Neural cell (in vitro differentiated cells): ENCODE measurements around the gene ZDHHC12. TPM values are rescaled to one million over a fixed set of nuclear protein-coding genes. Genes with fewer than 3 reads are reported as not detected.

ENCODE experiments used
- H2AFZ ChIP-seq: fragments of 200-600, 300-800 bp; sonication (generic), shearing (Covaris generic); 2 replicates; pipeline ENCODE4 v1.6.0; 2014; ENCODE audit warnings: low read depth, mild to moderate bottlenecking, antibody characterized with exemption, low read length, moderate library complexity
- H3F3A ChIP-seq: fragments of 200-600 bp; shearing (Covaris generic); 2 replicates; pipeline ENCODE4 v1.6.1; 2016; ENCODE audit warnings: mild to moderate bottlenecking, moderate library complexity, mixed read lengths, antibody characterized with exemption, low read length; ENCODE audit not compliant: insufficient read depth, poor library complexity, severe bottlenecking
- H3K27ac ChIP-seq: fragments of 200-600, 300-800 bp; sonication (generic), shearing (Covaris generic); 2 replicates; pipeline ENCODE4 v1.5.1; 2014; ENCODE audit warnings: mild to moderate bottlenecking, low read length, moderate library complexity
- H3K27me3 ChIP-seq: fragments of 300-800, 200-600 bp; sonication (generic), shearing (Covaris generic); 2 replicates; pipeline ENCODE4 v1.6.0; 2014; ENCODE audit warnings: mild to moderate bottlenecking, low read depth, low read length, moderate library complexity; ENCODE audit not compliant: insufficient read depth
- H3K36me3 ChIP-seq: fragments of 300-800, 200-600 bp; sonication (generic), shearing (Covaris generic); 2 replicates; pipeline ENCODE4 v1.5.1; 2014; ENCODE audit warnings: mild to moderate bottlenecking, antibody characterized with exemption, low read length, moderate library complexity; ENCODE audit not compliant: insufficient read depth
- H3K4me2 ChIP-seq: fragments of 300-800, 200-600 bp; sonication (generic), shearing (Covaris generic); 2 replicates; pipeline ENCODE4 v1.6.0; 2014; ENCODE audit warnings: mild to moderate bottlenecking, low read length
- H3K4me3 ChIP-seq: fragments of 300-800, 200-600 bp; sonication (generic), shearing (Covaris generic); 2 replicates; pipeline ENCODE4 v1.5.1; 2014; ENCODE audit warnings: mild to moderate bottlenecking, low read length, moderate library complexity
- H3K79me2 ChIP-seq: fragments of 200-600 bp; shearing (Covaris generic); replicated peaks from 2 replicates; pipeline ENCODE4 v1.6.0; 2014; ENCODE audit warnings: mild to moderate bottlenecking, low read length, moderate library complexity; ENCODE audit not compliant: insufficient read depth
- H3K9ac ChIP-seq: fragments of 300-800, 200-600 bp; sonication (generic), shearing (Covaris generic); 2 replicates; pipeline ENCODE4 v1.6.1; 2016; ENCODE audit warnings: mild to moderate bottlenecking, low read length, mixed read lengths
- H3K9me2 ChIP-seq: fragments of 200-600 bp; shearing (Covaris generic); 2 replicates; pipeline ENCODE4 v1.6.1; 2016; ENCODE audit warnings: mild to moderate bottlenecking, low read length, mixed read lengths; ENCODE audit not compliant: insufficient read depth
- H3K9me3 ChIP-seq: fragments of 200-600, 300-800 bp; sonication (generic), shearing (Covaris generic); 2 replicates; pipeline ENCODE4 v1.6.1; 2016; ENCODE audit warnings: mild to moderate bottlenecking, mixed run types, low read length, moderate library complexity, mixed read lengths
- H4K20me1 ChIP-seq: fragments of 200-600 bp; shearing (Covaris generic); 2 replicates; pipeline ENCODE4 v1.6.1; 2016; ENCODE audit warnings: mild to moderate bottlenecking, mixed run types; ENCODE audit not compliant: insufficient read depth
- EP300 ChIP-seq: fragments of 450-650 bp; conservative IDR thresholded peaks from 2 replicates; pipeline ENCODE4 v1.6.1; 2014; ENCODE audit warnings: antibody characterized with exemption, mild to moderate bottlenecking, moderate library complexity; ENCODE audit not compliant: poor library complexity, severe bottlenecking
- EZH2 ChIP-seq: fragments of 200-600, 300-800 bp; shearing (Covaris generic), sonication (generic); IDR thresholded peaks from 2 replicates; pipeline ENCODE4 v1.6.1; 2014; ENCODE audit warnings: antibody characterized with exemption, low read length, borderline replicate concordance, mild to moderate bottlenecking; ENCODE audit not compliant: insufficient read depth, poor library complexity, severe bottlenecking
- MXI1 ChIP-seq: fragments of 450-650 bp; conservative IDR thresholded peaks from 2 replicates; pipeline ENCODE4 v1.6.1; 2014; ENCODE audit warnings: antibody characterized with exemption, mild to moderate bottlenecking; ENCODE audit not compliant: poor library complexity, severe bottlenecking
- POLR2AphosphoS5 ChIP-seq: IDR thresholded peaks from 2 replicates; pipeline ENCODE4 v1.6.1; 2012
- RAD21 ChIP-seq: fragments of 450-650 bp; conservative IDR thresholded peaks from 2 replicates; pipeline ENCODE4 v1.6.1; 2014; ENCODE audit warnings: antibody characterized with exemption, mild to moderate bottlenecking, moderate library complexity
- TAF1 ChIP-seq: IDR thresholded peaks from 2 replicates; pipeline ENCODE4 v1.6.1; 2012; ENCODE audit warnings: low read depth
- polyA plus RNA-seq: library from polyadenylated mRNA; depleted of rRNA; stranded (reverse); fragments of >200 nt; gene quantifications from 2 replicates; pipeline ENCODE4 v1.2.3, GENCODE V29; 2014
- TF ChIP-seq, protein P1 (sequence below): IDR thresholded peaks from 2 replicates; pipeline ENCODE4 v1.6.1; 2012; ENCODE audit warnings: borderline replicate concordance
- TF ChIP-seq, protein P2 (sequence below): fragments of 450-650 bp; IDR thresholded peaks from 2 replicates; pipeline ENCODE4 v1.5.1; 2014; ENCODE audit warnings: antibody characterized with exemption, mild to moderate bottlenecking, moderate library complexity; ENCODE audit not compliant: poor library complexity, severe bottlenecking

The ZDHHC12 gene
- polyA plus RNA-seq, 1 donor from 2014 or later, result 0.09 TPM

- H3K79me2 ChIP-seq, result no peaks in the 10 kb centered on the region
- no peak overlapping the region for H3K27ac ChIP-seq
- H3F3A ChIP-seq, result no peaks in the 10 kb centered on the region
- TF ChIP-seq TAF1 (no peak), POLR2AphosphoS5 (no peak), MXI1 (no peak)
- H3K9me2 ChIP-seq, result no peaks in the 10 kb centered on the region
- no peak overlapping the region for H3K4me2 ChIP-seq
- no peaks in the 10 kb centered on the region for H4K20me1 ChIP-seq
- no peak overlapping the region for H3K4me3 ChIP-seq
- no peak overlapping the region for H2AFZ ChIP-seq
- H3K27me3 ChIP-seq, result peaks cover 3% of the 10 kb centered on the region
- no peak overlapping the region for H3K9ac ChIP-seq
- H3K9me3 ChIP-seq, result no peaks in the 10 kb centered on the region
- no peaks in the 10 kb centered on the region for H3K36me3 ChIP-seq
Measured at GRCh38 chr9:128705051-128705965, 18.6 kb downstream of the ZDHHC12 start.

DNA sequence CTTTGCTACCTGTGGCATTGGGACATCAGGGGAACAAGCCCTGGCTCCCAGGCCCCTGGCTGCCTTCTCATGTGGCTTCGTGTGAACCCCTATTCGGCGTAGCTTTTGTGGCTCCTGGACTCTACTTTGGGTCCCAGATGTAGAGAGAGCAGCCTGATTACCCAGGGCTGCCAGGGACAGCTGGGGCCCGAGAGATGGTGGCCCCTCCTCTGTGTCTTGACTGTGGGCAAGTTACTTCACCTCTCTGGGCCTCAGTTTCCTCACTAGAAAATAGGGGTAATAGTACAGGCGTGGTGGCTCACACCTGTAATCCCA is 19.6 kb downstream of the ZDHHC12 start:
- Histone ChIP-seq H3K79me2 (no peaks in the 10 kb centered on the region), H3K4me2 (no peak overlapping the region), H3K27ac (no peak overlapping the region), H3F3A (no peaks in the 10 kb centered on the region), H4K20me1 (no peaks in the 10 kb centered on the region), H3K9me2 (no peaks in the 10 kb centered on the region), H3K9ac (no peak overlapping the region), H3K27me3 (peaks cover 3% of the 10 kb centered on the region), H3K36me3 (no peaks in the 10 kb centered on the region), H3K9me3 (no peaks in the 10 kb centered on the region), H3K4me3 (no peak overlapping the region), H2AFZ (no peak overlapping the region)
- no peak for TF ChIP-seq MXI1
- no peak for TF ChIP-seq POLR2AphosphoS5

GRCh38 chr9:128703616-128704355 is 20.1 kb downstream of the ZDHHC12 start:
- TF ChIP-seq, protein P1, sequence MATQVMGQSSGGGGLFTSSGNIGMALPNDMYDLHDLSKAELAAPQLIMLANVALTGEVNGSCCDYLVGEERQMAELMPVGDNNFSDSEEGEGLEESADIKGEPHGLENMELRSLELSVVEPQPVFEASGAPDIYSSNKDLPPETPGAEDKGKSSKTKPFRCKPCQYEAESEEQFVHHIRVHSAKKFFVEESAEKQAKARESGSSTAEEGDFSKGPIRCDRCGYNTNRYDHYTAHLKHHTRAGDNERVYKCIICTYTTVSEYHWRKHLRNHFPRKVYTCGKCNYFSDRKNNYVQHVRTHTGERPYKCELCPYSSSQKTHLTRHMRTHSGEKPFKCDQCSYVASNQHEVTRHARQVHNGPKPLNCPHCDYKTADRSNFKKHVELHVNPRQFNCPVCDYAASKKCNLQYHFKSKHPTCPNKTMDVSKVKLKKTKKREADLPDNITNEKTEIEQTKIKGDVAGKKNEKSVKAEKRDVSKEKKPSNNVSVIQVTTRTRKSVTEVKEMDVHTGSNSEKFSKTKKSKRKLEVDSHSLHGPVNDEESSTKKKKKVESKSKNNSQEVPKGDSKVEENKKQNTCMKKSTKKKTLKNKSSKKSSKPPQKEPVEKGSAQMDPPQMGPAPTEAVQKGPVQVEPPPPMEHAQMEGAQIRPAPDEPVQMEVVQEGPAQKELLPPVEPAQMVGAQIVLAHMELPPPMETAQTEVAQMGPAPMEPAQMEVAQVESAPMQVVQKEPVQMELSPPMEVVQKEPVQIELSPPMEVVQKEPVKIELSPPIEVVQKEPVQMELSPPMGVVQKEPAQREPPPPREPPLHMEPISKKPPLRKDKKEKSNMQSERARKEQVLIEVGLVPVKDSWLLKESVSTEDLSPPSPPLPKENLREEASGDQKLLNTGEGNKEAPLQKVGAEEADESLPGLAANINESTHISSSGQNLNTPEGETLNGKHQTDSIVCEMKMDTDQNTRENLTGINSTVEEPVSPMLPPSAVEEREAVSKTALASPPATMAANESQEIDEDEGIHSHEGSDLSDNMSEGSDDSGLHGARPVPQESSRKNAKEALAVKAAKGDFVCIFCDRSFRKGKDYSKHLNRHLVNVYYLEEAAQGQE, result no peak
- TF ChIP-seq RAD21, result no peak
- TF ChIP-seq EZH2, result no peak
- TF ChIP-seq MXI1, result no peak
- no peak for TF ChIP-seq EP300
- TF ChIP-seq, protein P2, sequence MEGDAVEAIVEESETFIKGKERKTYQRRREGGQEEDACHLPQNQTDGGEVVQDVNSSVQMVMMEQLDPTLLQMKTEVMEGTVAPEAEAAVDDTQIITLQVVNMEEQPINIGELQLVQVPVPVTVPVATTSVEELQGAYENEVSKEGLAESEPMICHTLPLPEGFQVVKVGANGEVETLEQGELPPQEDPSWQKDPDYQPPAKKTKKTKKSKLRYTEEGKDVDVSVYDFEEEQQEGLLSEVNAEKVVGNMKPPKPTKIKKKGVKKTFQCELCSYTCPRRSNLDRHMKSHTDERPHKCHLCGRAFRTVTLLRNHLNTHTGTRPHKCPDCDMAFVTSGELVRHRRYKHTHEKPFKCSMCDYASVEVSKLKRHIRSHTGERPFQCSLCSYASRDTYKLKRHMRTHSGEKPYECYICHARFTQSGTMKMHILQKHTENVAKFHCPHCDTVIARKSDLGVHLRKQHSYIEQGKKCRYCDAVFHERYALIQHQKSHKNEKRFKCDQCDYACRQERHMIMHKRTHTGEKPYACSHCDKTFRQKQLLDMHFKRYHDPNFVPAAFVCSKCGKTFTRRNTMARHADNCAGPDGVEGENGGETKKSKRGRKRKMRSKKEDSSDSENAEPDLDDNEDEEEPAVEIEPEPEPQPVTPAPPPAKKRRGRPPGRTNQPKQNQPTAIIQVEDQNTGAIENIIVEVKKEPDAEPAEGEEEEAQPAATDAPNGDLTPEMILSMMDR, result no peak
- Histone ChIP-seq H3K9me3 (no peaks in the 10 kb centered on the region), H2AFZ (no peak overlapping the region), H3K79me2 (no peaks in the 10 kb centered on the region), H3K27me3 (peaks cover 3% of the 10 kb centered on the region), H3F3A (no peaks in the 10 kb centered on the region), H3K27ac (no peak overlapping the region), H3K9me2 (no peaks in the 10 kb centered on the region), H3K4me3 (no peak overlapping the region), H3K36me3 (no peaks in the 10 kb centered on the region), H3K4me2 (no peak overlapping the region), H4K20me1 (no peaks in the 10 kb centered on the region), H3K9ac (no peak overlapping the region)
